HG02610 (cell line): ENCODE measurements around the gene PCSK1N.
"Not testable (repeated sequence)": the region's sequence is repeated elsewhere in the genome, so short reads cannot be mapped to it uniquely, and the experiment has no call there.

Experiments used
- ATAC-seq: cut with Tn5 transposase; IDR thresholded peaks from one replicate; pipeline ENCODE4 v1.9.1; 2021; ENCODE audit warnings: mild to moderate bottlenecking, moderate library complexity; ENCODE audit not compliant: unreplicated experiment

PCSK1N gene, protein sequence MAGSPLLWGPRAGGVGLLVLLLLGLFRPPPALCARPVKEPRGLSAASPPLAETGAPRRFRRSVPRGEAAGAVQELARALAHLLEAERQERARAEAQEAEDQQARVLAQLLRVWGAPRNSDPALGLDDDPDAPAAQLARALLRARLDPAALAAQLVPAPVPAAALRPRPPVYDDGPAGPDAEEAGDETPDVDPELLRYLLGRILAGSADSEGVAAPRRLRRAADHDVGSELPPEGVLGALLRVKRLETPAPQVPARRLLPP

DNA sequence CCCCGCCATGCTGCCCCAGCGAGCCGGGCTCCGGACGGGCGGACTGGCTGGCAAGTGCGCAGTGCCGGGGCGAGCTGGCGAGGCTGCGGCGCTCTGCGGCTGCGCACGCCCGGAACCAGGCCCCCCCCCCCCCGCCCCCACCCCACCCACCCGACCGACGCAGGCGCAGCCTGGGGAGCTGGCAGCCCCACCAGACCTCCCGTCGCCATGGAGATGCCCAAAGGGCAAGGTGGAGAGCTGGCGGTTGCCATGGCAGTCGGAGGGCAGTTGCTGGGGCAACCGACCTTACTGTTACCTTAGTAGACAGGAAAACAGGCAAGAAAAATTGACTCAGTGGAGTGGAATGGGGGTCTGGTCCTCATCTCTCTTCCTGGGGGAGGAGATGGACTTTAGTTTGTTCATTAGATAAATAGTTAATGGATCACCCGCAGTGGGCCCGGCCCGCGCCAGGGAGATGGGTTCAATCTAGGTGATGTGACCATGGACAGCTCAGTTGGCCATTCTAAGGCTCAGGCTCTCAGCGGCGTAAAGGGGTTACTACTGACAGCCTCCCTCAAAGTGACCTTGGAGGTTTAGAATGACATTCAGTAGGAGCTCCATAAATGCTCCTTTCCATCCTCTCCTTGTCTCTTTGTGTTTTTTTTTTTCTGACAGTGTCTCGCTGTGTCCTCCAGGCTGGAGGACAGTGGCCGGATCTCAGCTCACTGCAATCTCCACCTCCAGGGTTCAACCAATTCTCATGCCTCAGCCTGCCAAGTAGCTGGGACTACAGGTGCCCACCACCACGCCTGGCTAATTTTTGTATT, at the start of gene PCSK1N:
TSS of gene PCSK1N (minus strand) at position 87 of the 806 bp plus-strand sequence. CDS start at position 9, 78 bp downstream.
- ATAC-seq: no peak

DNA sequence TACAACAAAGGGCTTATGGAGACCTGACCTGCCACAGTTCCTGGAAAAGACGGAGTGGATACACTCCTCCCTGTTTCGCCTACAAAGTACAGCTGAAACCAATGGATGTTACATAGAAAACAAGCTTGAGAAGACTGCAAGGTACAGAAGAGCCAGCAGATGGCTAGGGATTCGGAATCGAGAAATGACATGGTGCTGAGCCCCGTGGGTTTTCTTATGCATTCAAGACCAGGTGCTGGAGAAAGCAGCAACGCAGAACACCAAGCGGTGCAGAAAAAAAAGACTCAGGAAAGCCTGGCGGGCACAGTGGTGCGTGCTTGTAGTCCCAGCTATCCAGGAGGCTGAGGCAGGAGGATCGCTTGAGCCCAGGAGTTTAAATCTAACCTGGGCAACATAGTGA, 48.3 kb upstream of the PCSK1N start:
- no peak for ATAC-seq

DNA sequence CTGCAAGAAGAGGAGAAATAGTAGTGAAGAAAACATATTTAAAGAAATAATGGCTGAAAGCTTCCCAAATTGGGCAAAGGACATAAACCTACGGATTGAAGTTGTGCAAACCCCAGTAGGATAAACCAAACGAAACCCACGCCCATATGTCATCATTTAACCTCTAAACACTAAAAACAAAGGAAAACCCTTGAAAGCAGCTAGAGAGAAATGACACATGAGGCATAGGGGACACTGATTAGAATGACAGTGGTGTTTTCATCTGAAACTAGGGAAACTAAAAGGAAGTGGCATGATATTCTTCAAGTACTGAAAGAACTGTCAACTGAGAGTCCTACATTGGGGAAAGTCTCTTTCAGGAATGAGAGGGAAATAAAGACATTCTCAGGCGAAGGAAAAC, 41.5 kb upstream of the PCSK1N start:
- ATAC-seq: not testable (repeated sequence)

DNA sequence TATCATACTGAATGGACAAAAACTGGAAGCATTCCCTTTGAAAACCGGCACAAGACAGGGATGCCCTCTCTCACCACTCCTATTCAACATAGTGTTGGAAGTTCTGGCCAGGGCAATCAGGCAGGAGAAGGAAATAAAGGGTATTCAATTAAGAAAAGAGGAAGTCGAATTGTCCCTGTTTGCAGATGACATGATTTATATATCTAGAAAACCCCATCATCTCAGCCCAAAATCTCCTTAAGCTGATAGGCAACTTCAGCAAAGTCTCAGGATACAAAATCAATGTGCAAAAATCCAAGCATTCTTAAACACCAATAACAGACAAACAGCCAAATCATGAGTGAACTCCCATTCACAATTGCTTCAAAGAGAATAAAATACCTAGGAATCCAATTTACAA, 36.6 kb upstream of the PCSK1N start:
- not testable (repeated sequence) for ATAC-seq

DNA sequence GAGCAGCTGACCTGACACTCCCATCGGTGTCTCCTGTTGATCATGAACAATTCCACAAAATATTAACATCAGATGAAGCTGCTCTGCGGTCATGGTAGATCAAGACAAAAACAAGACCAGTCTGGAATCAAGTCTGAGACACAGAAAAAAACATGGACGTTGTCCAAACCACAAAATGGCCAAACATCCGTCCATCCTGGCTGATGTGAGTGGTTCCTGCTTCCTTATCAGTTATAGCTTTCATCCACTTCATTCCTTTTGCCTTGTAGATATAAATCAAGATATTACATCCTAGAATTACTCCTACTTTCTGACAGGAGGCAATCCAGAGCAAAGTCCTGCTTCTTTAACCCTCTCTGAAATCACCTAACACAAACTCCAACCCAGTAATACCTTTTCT, 28.8 kb upstream of the PCSK1N start:
- no peak for ATAC-seq

DNA sequence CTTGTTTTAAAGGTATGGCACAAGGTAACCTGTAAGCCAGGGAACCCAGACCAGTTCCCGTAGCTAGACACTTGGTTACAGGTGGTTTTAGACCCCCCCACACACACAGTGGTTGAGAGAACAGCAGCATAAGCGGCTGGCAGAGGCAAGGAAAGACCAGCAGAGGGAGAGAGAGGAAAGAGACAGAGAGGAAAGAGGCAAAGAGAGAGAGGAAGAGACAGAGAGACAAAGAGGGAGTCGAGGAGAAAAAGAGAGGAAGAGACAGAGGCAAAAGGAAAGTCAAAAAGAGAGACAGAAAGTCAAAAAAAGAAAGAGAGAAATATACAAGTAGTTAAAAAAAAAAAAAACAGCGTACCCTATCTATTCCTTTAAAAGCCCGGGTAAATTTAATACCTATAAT, 19.5 kb upstream of the PCSK1N start:
- no peak for ATAC-seq

DNA sequence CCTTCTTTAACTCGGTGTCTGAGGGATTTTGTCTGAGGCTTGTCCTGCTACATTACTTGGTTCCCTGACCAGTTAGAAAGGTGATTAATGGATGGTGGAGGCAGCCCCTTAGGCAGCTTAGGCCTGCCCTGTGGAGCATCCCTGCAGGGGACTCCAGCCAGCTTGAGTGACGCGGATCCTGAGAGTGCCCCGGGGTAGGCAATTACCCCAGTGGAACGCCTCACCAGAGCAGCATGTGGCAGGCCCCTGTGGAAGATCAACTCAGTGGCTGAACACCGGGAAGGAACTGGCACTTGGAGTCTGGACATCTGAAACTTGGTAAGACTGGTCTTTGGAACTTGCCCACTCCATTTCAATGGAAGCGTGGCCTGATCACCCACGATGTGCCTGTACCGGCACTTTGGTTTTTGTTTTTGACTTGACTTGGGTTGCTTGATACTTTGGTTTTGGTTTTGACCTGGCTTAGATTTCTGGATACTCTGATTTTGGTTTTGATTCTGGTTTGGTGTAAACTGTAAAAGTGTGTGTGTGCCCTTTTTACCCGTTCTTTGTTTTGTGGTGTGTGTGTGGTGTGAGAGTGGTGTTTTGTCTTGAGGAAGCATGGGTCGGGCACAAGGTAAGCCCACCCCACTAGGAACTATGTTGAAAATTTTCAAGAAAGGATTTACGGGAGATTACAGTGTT, 18.9 kb upstream of the PCSK1N start:
- not testable (repeated sequence) for ATAC-seq

DNA sequence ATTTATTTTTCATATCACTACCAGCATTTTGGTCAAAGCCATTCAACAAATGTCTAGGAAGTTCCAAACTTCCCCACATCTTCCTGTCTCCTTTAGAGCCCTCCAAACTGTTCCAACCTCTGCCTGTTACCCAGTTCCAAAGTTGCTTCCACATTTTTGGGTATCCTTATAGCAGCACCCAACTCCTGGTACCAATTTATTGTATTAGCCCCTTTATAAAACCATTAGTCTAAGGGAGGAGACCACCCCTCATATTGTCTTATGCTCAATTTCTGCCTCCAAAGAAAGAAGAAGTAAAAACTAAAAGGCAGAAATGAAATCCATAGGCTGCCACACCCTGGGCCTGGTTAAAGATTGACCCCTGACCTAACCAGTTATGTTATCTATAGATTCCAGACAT, 18.1 kb upstream of the PCSK1N start:
- ATAC-seq: not testable (repeated sequence)

DNA sequence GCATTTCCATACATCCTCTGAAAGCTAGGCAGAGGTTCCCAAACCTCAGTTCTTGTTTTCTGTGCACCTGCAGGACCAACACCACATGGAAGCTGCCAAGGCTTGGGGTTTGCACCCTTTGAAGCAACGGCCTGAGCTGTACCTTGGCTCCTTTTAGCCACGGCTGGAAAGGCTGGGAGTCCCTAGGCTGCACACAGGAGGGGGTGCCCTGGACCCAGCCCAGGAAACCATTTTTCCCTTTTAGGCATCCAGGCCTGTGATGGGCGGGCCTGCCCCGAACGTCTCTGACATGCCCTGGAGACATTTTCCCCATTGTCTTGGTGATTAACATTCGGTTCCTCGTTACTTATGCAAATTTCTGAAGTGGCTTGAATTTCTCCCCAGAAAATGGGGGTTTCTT, 17.4 kb upstream of the PCSK1N start:
- no peak for ATAC-seq

DNA sequence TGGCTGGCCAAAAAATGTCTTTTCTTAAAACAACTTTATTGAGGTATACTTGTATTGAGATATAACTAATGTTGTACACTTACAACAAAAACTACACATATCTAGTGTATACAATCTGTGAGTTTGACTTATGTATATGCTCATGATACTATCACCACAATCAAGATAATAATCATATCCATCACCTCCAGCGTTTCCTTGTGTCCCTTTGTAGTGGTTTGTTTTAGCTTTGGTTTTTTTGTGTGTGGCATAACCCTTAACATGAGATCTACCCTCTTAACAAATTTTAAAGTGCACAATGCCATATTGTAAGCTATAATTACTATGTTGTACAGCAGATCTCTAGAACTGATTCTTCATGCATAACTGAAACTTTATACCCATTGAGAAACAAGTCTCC, 13.4 kb upstream of the PCSK1N start:
- ATAC-seq: no peak

DNA sequence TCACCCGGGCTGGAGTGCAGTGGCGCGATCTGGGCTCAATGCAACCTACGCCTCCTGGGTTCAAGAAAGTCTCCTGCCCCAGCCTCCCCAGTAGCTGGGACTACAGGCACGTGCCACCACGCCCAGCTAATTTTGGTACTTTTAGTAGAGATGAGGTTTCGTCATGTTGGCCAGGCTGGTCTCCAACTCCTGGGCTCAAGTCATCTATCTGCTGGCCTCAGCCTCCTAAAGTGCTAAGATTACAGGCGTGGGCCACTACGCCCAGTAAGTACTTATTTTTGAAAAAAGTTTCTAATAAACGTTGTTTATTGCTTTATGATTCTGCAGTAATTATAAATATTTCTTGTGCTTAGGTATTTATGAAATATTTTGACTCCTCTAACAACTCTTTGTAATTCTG, 4.3 kb upstream of the PCSK1N start:
- ATAC-seq: no peak

DNA sequence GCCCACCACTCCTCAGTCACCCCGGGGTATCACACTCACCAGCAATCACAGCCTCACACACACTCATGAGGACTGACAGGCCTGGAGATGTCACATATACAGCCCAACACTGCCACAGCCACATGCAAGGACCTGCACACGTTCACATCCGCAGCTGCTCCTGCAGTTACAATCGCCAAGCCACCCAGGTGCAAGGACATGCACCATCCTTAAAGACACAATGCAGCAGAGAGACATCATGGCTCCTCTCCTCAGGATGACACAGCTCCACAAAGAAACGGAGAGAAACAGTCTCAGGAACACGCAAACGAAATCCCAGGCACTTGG, 1.1 kb downstream of the PCSK1N start:
- no peak for ATAC-seq

DNA sequence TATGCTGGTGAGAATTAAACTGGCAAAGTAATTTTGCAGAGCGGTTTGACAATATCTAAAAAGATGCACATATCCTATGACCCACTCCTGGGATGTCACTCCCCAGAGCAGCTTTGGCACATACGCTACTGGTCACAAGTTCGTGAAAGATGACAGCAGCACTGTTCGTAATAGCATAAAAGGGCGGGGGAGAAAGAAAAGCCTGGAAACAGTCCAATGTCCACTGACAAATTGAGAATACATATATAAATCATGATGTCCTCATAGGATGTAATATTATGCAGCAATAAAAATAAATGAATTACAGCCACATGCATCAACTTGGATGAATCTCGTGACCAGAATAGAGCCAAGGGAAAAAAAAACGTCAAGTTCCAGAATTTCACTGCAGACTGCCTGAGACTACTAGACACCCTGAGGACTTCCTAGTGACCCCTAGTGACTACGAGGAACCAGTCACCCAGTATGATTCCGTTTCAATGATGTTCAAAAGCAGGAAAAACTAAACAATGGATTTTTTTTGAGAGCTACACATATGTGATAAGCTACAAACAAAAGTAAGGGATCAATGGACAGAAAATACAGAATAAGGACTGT, 1.8 kb downstream of the PCSK1N start:
- no peak for ATAC-seq

DNA sequence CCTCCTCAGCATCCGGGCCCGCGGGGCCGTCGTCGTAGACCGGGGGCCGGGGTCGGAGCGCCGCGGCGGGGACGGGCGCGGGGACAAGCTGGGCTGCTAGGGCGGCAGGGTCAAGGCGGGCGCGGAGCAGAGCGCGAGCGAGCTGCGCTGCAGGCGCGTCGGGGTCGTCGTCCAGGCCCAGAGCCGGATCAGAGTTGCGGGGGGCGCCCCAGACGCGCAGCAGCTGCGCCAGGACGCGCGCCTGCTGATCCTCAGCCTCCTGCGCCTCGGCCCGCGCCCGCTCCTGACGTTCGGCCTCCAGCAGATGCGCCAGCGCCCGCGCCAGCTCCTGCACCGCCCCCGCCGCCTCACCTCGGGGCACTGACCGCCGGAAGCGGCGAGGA, 3.5 kb downstream of the PCSK1N start:
- ATAC-seq: no peak

DNA sequence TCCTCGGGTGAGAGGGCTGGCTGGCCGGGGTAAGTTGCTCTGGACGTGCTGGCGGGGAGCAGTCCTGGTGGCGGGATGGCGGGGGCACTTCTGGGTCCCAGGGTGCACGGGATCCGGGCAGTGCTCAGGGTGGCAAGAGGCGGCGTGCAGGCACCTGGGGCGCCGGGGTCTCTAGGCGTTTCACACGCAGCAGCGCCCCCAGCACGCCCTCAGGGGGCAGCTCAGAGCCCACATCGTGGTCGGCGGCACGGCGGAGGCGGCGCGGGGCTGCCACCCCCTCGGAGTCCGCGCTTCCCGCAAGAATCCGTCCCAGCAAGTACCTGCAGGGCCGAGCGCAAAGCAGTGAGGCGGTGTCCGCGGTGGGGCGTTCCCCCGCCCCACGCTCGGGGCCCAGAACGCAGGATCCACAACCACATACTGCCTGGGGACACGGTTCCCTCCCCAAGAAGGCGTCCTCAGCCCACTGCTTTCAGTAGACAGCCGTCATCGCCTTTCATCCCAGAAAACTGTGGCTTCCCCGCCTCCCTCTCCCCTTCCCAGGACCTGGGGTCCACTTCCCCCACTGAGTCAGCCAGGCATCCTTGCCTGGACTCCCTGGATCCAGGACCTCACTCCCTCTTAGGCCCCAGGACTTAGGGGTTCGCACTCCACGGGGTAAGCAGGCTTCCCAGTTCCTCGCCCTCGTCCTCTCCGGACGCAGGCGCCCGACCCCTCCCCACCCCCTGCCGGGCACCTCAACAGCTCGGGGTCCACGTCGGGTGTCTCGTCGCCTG, 4.1 kb downstream of the PCSK1N start:
- no peak for ATAC-seq

DNA sequence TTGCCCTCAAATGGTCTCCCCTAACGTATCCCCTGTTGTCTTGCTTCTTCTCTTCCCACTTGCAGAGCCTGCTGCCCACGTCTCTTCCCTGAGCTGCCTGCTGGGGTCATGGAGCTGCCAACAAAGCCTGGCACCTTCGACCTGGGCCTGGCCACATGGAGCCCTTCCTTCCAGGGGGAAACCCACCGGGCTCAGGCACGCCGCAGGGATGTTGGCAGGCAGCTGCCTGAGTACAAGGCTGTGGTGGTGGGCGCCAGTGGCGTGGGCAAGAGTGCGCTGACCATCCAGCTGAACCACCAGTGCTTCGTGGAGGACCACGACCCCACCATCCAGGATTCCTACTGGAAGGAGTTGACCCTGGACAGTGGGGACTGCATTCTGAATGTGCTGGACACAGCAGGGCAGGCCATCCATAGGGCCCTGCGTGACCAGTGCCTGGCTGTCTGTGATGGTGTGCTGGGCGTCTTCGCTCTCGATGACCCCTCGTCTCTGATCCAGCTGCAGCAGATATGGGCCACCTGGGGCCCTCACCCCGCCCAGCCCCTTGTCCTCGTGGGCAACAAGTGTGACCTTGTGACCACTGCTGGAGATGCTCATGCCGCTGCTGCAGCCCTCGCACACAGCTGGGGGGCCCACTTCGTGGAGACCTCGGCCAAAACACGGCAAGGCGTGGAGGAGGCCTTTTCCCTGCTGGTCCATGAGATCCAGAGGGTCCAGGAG, 6.2 kb downstream of the PCSK1N start:
- ATAC-seq: no peak

DNA sequence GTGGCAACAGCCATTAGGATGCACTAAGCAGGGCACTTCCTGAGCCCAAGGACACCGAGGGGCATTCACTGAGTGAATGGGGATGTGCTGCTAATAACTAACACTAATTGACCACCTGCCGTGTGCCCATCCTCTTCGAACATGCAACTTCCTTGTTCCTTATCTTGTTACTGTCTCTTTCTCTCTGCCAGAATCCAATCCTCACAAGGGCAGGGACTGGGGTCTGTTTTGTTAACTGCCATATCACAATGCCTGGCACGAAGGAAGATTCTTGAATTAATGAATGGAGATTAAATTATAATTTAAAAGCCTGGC, 7.8 kb downstream of the PCSK1N start:
- ATAC-seq: no peak

DNA sequence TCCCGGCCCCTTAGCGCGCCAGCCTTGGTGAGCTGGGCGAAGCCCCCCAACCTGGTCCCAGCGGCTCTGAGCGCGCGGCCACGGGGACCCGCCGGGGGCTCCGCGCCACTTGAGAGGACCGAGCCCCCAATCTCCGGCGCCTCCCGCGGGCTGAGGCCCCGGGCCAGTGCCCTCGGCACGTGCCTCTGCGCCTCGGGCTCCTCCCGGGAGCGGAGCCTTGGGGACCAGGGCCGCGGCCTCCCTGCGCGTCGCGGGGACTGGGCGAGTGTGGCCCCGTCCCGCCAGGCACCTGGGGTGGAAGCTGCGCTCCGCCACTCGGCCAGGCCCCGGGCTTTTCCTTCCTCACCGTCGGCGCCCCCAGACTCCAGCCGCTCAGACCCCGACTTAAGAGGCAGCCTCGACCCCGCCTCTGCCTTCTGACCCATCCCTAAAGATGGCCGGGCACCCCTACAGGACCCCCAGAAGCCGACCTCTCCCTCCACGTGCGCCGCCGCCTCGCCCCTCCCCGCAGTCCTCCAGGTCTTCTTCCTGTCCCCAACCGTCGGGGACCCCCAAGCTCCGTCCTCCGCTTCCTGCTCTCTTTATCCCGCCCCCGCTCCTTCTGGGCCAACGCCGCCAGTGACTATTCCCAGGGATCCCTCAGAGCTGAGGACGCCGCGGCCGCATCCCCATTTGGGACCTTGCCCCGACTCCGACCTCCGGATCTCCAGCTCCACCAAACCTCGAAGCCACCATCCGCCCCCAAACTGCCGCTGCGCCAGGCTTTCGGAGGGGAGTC, 8.3 kb downstream of the PCSK1N start:
- ATAC-seq: no peak

DNA sequence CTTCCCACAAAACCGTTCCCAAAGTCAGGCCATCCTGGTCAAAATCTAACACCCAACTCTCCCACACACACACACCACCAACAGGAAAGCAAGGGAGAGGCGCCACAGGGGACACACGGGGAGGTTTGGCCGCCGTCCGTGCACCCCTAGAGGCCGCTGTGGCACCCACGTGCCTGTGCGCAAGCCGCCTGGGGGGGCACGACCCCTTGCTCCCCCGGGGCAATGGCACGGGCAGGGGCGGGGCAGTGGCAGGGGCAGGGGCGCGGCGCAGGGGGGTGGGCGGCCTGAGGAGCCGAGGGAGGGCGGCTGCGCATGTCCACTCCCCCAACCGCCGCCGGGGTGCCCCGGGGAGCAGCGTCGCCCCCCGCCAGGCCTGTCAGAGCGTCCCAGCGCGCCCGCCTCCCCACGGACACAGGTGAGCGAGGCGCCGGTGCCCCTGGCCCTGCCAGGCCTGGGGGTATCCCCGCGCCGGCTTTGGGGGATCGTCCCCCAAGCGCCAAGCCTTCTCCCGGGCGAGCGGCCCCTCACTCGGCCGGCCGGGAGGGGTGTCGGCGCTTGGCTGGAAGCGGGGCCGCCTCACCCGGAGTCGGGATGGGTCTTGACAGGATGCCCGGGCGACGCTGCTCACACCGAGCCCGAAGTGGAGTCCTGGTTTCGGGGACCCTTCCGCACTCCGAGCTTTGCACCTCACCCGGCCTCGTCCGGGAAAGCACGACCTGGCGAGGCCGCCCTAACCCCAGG, 9.1 kb downstream of the PCSK1N start, which contains the start of gene ERAS:
TSS of gene ERAS (plus strand) at position 379 of the 741 bp plus-strand sequence. CDS start 2,611 bp downstream, outside the sequence.
- ATAC-seq: no peak
